HG03460 (cell line): ENCODE results near the gene TTC27.
A peak's percentile ranks its signal among the peaks of the same experiment; 100 is the strongest.
"Not testable (repeated sequence)": the region's sequence is repeated elsewhere in the genome, so short reads cannot be mapped to it uniquely, and the experiment has no call there.

Experiments used
- ATAC-seq: cut with Tn5 transposase; IDR thresholded peaks from one replicate; pipeline ENCODE4 v1.9.1; 2021; ENCODE audit not compliant: unreplicated experiment

Gene TTC27

GRCh38 chr2:32627814-32628579 lies at the start of gene TTC27:
Gene TTC27, plus strand, starts transcription at chr2:32628050. Its CDS starts 243 bp downstream, at chr2:32628293.
- ATAC-seq, result peak; percentile 100

GRCh38 chr2:32591669-32592463 lies 36.0 kb upstream of the TTC27 start:
- ATAC-seq, result peak; percentile 91

GRCh38 chr2:32594573-32594972 lies 33.3 kb upstream of the TTC27 start:
- ATAC-seq, result no peak

- no peak for ATAC-seq
These were observed 16.5 kb upstream of the TTC27 start for GRCh38 chr2:32611366-32611765.

GRCh38 chr2:32611771-32612170 lies 16.1 kb upstream of the TTC27 start:
- no peak for ATAC-seq

GRCh38 chr2:32614084-32614483 lies 13.8 kb upstream of the TTC27 start:
- ATAC-seq, result no peak

- no peak for ATAC-seq
These were observed 10.2 kb upstream of the TTC27 start for GRCh38 chr2:32617599-32618189.

GRCh38 chr2:32622570-32623310 lies 5.1 kb upstream of the TTC27 start:
- no peak for ATAC-seq

GRCh38 chr2:32623311-32623706 lies 4.5 kb upstream of the TTC27 start:
- ATAC-seq, result no peak

GRCh38 chr2:32624812-32625211 lies 3.0 kb upstream of the TTC27 start:
- ATAC-seq, result no peak

- ATAC-seq, result no peak
These were observed 1.1 kb upstream of the TTC27 start for GRCh38 chr2:32626639-32627221.

- peak; percentile 27 for ATAC-seq
These were observed 423 bp upstream of the TTC27 start for GRCh38 chr2:32627441-32627813.

GRCh38 chr2:32632089-32632488 lies 4.2 kb downstream of the TTC27 start:
- ATAC-seq, result no peak

- ATAC-seq, result no peak
These were observed 5.2 kb downstream of the TTC27 start for GRCh38 chr2:32633040-32633439.

- not testable (repeated sequence) for ATAC-seq
These were observed 10.7 kb downstream of the TTC27 start for GRCh38 chr2:32638548-32638947.

GRCh38 chr2:32641180-32641579 lies 13.3 kb downstream of the TTC27 start:
- no peak for ATAC-seq

- ATAC-seq, result no peak
These were observed 19.4 kb downstream of the TTC27 start for GRCh38 chr2:32647180-32647651.

- no peak for ATAC-seq
These were observed 24.8 kb downstream of the TTC27 start for GRCh38 chr2:32652555-32653209.

- no peak for ATAC-seq
These were observed 28.2 kb downstream of the TTC27 start for GRCh38 chr2:32656069-32656468.

- ATAC-seq, result no peak
These were observed 36.0 kb downstream of the TTC27 start for GRCh38 chr2:32663864-32664263.
